GM12872 (cell line): ENCODE data around the gene ZFYVE9.

ENCODE experiments used
- CTCF ChIP-seq: IDR thresholded peaks from 3 replicates; pipeline ENCODE4 v1.5.1; 2011; ENCODE audit warnings: low read depth, mild to moderate bottlenecking, low read length, moderate library complexity; ENCODE audit not compliant: insufficient read depth

ZFYVE9 gene

GRCh38 chr1:52141513-52142219 lies at the start of gene ZFYVE9:
Gene ZFYVE9 (plus strand): TSS chr1:52142089. CDS start chr1:52233207, 91,118 bp downstream.
- TF ChIP-seq CTCF: peak; percentile 68; the same call in 2 of the 3 replicates

- no peak for TF ChIP-seq CTCF
Measured at GRCh38 chr1:52096216-52096615, 45.7 kb upstream of the ZFYVE9 start.

DNA sequence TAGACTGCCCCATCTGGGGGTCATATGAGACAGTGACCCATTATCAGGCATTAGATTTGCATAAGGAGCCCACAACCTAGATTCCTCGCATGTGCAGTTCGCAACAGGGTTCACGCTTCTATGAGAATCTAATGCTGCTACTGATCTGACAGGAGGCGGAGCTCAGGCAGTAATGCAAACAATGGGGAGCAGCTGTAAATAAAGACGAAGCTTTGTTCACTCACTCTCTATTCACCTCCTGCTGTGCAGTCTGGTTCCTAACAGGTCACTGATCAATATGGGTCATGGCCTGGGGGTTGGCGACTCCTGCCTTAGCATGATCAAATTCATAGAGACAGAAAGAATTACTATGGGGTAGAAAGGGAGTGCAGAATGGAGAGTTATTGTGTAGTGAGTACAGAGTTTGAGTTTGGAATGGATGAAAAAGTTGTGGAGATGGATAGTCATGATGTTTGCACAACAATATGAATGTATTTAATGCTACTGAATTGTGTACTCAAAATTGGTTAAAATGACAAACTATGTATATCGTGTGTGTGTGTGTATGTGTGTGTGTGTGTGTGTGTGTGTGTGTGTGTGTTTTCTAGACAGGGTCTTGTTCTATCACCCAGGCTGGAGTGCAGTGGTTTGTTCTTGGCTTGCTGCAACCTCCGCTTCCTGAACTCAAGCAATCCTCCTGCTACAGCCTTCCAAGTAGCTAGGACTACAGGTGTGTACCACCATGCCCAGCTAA lies 43.6 kb upstream of the ZFYVE9 start:
- no peak for TF ChIP-seq CTCF

GRCh38 chr1:52102336-52103013 lies 39.4 kb upstream of the ZFYVE9 start:
- no peak for TF ChIP-seq CTCF

- no peak for TF ChIP-seq CTCF
Measured at GRCh38 chr1:52111492-52111891, 30.4 kb upstream of the ZFYVE9 start.

DNA sequence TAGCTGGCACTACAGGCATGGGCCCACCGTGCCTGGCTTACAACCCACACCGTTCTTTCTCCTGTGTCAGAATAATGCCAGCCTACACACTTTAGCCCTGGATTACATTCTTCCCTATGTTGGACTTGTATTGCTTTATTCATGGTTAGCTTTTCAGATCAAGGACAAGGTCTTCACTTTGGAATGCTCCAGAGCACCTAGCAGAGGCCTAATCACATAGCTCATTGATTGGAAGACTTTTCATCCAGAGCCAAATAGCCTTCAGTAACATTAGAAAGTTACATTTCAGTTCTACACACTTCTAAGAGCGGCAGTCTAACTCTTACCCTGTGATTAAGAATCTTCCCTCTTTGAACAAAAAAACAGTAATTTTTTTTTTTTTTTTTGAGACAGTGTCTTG lies 29.4 kb upstream of the ZFYVE9 start:
- no peak for TF ChIP-seq CTCF
